GM21390 (cell line): ENCODE data around the gene PNRC1.
"Not testable (repeated sequence)": the region's sequence is repeated elsewhere in the genome, so short reads cannot be mapped to it uniquely, and the experiment has no call there.

Experiments
- ATAC-seq: cut with Tn5 transposase; IDR thresholded peaks from one replicate; pipeline ENCODE4 v1.9.1; 2021; ENCODE audit not compliant: unreplicated experiment

The PNRC1 gene

GRCh38 chr6:89080281-89081128 lies at the start of gene PNRC1:
TSS of gene PNRC1 (plus strand) at chr6:89080751. CDS start at chr6:89080895, 144 bp downstream.
- peak; percentile 75 for ATAC-seq

DNA sequence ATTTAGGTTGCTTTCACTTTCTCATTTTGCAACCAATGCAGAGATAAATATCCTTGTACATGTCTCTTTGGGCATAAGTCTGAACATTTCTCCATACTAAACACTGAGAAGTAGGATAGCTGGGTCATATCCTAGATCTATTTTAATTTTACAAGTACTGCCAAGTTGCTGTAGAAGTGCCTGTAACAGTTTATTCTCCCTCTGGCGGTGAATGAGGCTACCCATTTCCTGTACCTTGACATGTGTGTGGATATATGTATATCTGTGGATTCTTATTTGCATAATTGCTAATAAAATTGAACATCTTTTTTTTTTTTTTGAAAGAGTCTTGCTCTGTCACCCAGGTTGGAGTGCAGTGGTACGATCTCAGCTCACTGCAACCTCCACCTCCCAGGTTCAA lies 48.0 kb upstream of the PNRC1 start:
- no peak for ATAC-seq

GRCh38 chr6:89033461-89033860 lies 47.1 kb upstream of the PNRC1 start:
- ATAC-seq = no peak

DNA sequence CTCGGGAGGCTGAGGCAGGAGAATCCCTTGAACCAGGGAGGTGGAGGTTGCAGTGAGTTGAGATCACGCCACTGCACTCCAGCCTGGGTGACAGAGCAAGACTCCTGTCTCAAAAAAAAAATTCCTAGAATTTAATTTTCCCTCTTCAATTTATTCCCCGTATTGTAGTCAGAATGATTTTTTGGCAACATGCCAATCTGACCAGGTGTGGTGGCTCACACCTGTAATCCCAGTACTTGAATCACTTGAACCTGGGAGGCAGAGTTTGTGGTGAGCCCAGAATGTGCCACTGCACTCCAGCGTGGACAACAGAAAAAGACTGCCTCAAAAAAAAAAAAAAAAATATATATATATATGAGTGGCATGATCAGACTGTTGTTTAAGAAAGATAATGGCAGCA lies 46.4 kb upstream of the PNRC1 start:
- not testable (repeated sequence) for ATAC-seq

DNA sequence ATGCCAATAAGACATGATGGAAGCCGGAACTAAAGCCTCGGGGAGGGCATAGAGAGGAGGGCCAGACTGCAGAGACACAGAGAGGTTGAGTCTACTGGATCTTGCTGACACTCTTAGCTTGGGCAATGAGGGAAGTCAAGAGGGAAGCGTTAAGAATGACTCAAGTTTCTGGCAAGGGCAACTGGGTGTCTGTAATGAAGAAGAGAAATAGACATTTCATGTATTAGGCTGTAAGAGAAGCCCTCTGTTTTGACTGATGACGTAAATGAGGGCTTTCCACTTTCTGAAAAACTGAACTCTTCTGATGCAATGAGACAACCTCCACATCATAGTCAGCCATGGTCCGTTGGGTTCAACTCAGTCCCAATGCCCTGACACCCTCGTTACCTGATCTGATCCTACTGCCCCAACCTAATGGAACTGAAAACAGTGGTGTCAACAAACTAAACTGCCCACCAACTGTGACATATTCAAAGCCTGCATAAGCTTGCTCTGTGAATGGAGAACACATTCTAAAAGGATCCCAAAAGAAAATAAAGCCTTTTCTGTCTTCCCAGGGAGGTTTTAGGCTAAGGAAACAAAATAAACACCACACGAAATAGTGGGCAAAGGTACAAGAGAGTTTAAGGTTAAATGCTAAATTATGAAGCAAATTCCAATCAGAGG lies 45.8 kb upstream of the PNRC1 start:
- no peak for ATAC-seq

GRCh38 chr6:89035252-89036101 lies 45.1 kb upstream of the PNRC1 start:
- ATAC-seq = no peak

DNA sequence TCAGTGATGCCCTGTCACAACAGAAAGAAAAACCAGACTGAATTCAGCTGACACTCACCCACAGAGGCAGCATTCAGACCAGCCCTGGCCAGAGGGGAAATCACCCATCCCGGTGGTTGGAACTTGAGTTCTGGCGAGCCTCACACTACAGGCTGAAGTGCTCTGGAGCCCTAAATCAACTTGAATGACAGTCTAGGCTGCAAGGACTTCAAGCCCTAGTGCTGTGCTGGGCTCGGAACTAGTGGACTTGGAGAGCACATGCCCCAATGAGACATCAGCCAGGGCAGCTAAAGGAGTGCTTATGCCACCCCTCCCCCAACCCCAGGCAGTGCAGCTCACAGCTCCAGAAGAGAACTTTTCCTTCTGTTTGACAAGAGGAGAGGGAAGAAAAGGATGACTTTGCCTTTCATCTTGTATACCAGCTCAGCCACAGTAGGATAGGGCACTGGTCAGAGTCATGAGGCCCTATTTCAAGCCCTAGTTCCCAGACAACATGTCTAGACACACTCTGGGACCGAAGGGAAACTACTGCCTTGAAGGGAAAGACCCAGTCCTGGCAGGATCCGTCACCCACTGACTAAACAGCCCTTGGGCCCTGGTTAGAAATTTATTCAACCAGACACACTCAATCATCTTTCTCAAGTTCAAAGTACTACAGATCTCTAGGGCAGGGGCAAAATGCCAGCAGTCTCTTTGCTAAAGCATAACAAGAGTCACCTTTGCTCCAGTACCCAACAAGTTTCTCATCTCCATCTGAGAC lies 43.2 kb upstream of the PNRC1 start:
- no peak for ATAC-seq

DNA sequence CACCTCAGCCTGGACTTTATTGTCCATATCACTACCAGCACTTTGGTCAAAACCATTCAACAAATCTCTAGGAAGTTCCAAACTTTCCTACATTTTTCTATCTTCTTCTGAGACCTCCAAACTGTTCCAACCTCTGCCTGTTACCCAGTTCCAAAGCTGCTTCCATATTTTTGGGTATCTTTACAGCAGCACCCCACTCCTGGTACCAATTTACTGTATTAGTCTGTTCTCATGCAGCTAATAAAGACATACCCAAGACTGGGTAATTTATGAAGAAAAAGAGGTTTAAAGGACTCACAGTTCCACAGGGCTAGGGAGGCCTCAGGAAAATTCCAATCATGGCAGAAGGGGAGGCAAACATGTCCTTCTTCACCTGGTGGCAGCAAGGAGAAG lies 42.7 kb upstream of the PNRC1 start:
- not testable (repeated sequence) for ATAC-seq

DNA sequence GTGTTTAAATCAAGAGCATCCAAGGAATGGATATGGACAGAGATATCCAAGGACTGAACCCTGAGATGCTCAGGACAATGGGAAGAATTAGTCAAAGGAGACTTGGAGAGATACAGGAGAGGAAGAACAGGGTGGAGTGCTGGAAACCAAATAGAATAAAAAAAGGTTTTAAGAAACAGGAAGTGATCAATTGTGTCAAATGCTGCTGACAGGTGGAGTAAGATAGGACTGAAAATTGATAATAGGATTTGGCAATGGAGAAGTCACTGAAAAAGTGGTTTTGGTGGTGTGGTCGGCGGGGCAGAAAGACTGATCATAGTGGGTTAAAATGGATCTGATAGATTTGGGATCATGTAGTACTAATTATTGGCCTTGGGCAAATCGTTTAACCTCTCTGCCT lies 37.9 kb upstream of the PNRC1 start:
- no peak for ATAC-seq

- no peak for ATAC-seq
Observed at GRCh38 chr6:89044328-89045010, 36.1 kb upstream of the PNRC1 start.

DNA sequence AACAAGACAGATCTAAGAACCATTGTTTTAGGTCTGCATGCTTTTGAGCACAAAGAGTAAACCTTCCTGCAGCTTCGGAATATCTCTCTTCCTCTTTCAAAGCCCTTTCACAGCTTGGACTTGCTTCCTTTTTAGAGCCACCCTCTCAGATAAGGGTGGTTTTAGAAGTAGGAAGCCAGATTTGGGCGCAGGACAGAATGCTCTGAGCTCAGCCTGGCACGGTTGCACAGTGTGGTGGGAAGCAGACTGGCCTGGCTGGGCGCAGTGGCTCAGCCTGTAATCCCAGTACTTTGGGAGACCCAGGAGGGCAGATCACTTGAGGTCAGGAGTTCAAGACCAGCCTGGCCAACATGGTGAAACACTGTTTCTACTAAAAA lies 35.6 kb upstream of the PNRC1 start:
- no peak for ATAC-seq

DNA sequence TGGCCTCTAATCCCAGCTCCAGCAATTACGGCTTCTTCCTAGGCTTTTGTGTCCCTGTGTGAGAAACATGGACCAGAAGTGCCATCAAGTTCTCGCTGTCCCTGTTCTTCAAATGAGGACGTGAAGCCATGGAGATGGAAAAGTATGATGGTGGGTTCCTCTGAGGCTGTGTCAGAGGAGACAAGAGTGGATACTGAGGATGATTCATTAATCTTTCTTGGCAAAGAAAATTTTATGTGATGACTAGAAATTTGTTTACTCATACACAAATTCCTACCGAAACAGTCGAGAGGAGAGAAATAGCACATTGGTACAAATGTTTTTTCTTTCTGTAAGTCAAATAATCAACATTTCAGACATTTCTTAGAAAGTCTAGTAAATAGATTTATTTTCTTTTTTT lies 35.0 kb upstream of the PNRC1 start:
- ATAC-seq = no peak

DNA sequence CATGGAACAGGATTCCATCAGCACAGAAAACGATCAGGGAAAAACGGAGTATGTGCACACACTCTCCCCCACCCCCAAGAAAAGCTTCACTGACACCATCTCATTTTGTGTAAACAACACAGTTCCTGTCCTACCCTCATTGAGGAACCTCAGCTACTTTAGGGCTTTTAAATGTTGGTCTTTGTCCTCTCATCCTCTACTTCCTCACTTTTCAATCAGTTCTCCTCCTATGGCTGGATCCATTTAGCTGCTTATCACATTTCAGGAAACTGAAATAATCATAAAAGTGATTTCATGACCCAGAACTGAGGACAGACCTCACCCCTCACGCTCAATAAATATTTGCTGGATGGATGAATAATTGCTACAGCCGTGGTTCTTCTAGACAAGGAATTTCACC lies 33.1 kb upstream of the PNRC1 start:
- no peak for ATAC-seq

GRCh38 chr6:89048288-89048923 lies 32.1 kb upstream of the PNRC1 start:
- ATAC-seq = no peak

GRCh38 chr6:89048985-89049384 lies 31.6 kb upstream of the PNRC1 start:
- ATAC-seq = no peak

GRCh38 chr6:89050155-89050554 lies 30.4 kb upstream of the PNRC1 start:
- no peak for ATAC-seq

DNA sequence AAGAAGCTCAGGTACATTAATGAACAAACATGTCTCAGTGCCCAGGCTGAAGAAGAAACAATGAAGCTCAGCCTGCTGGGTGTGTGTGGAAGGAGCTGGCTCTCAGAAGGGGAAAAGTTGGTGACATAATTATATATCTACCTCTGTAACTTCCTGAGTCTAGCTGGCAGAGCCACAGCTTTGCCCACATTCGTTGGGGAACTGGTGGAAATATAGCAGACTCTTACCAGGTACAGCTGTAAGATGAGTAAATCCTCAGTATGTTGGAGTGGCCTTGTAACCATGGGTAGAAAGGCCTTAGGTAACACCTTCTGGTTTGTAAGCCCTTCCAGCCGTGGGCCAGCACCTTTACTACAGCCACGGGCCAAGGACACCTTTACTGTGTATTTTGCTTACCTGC lies 29.9 kb upstream of the PNRC1 start:
- no peak for ATAC-seq

- no peak for ATAC-seq
Observed at GRCh38 chr6:89051676-89052075, 28.9 kb upstream of the PNRC1 start.

DNA sequence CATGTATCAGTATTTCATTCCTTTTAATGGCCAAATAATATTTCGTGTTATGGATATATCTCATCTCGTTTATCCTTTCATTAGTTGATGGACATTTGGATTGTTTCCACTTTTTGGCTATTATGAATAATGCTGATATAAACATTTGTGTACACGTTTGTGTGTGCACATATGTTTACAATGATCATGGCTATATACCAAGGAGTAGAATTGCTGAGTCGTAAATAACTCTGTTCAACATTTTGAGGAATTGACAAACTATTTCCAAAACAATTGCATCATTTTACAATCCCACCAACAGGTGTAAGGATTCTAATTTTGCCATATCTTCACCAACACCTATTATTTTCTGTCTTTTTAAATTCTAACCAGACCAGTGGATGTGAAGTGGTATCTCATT lies 26.3 kb upstream of the PNRC1 start:
- ATAC-seq = no peak

DNA sequence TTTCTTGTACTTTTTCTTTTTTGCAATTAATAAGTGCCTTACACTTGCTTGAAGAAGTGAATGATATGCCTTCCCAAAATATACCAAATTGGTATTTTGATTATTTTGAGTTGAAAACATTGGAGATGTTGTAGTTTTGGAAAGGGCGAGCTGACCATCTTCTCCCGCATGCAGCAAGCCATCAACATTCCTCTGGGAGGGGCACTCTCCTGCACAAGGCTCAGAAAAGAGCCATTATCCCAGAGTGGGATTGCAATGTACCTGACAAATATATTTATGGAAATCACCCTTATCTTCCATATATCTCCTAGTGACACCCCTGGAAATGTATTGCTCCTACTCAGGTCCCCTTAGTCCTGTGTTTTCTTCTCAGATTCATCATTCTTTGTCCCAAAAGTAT lies 22.8 kb upstream of the PNRC1 start:
- ATAC-seq = no peak
